ENCODE data around the gene SLC17A9.

DNA sequence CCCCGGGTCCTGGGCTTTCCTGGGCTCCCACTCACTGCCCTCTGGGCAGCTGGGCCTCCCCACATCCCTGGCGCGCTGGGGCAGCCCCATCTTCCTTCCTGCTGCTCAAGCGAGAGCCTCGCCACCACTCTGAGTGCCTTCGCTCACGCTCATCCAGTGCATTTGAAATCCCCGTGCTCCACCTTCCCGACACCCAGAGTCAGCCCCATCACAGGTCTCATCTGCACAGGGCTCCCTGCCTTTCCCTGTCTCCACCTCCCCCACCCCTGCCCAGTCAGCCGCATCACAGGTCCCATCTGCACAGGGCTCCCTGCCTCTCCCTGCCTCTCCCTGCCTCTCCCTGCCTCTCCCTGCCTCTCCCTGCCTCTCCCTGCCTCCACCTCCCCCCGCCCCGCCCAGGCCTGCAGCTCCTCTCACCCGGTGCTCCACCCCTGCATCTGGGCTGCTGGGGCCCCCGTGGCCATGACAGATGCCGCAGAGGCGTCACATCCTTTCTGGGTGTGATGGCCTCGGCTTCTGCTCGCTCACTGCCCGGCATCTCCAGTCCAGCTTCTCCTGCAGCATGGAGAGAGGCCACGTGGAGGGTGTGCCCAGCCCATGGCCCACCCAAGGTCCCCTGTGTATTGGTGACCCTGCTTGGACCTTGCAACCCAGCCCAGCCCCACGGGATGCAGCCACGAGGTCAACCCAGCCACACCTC, 63.3 kb downstream of the SLC17A9 start:
- TF ChIP-seq, protein P1, sequence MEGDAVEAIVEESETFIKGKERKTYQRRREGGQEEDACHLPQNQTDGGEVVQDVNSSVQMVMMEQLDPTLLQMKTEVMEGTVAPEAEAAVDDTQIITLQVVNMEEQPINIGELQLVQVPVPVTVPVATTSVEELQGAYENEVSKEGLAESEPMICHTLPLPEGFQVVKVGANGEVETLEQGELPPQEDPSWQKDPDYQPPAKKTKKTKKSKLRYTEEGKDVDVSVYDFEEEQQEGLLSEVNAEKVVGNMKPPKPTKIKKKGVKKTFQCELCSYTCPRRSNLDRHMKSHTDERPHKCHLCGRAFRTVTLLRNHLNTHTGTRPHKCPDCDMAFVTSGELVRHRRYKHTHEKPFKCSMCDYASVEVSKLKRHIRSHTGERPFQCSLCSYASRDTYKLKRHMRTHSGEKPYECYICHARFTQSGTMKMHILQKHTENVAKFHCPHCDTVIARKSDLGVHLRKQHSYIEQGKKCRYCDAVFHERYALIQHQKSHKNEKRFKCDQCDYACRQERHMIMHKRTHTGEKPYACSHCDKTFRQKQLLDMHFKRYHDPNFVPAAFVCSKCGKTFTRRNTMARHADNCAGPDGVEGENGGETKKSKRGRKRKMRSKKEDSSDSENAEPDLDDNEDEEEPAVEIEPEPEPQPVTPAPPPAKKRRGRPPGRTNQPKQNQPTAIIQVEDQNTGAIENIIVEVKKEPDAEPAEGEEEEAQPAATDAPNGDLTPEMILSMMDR (IDR thresholded peaks at IDR 0.05) = no peak
- no peak for TF ChIP-seq ZFX (IDR thresholded peaks at IDR 0.05; ENCODE audit: borderline replicate concordance)
